Measurements from ENCODE around the gene ZBTB46. TPM values are rescaled to one million over a fixed set of nuclear protein-coding genes. Genes with fewer than 3 reads are reported as not detected.

ZBTB46 gene
- total and polyA plus RNA-seq, 10 of the 15 experiments (the other 5 are each of a cell fraction or from before 2014, with no cell fraction given) = 0.15 to 0.92 (median 0.34) TPM

DNA sequence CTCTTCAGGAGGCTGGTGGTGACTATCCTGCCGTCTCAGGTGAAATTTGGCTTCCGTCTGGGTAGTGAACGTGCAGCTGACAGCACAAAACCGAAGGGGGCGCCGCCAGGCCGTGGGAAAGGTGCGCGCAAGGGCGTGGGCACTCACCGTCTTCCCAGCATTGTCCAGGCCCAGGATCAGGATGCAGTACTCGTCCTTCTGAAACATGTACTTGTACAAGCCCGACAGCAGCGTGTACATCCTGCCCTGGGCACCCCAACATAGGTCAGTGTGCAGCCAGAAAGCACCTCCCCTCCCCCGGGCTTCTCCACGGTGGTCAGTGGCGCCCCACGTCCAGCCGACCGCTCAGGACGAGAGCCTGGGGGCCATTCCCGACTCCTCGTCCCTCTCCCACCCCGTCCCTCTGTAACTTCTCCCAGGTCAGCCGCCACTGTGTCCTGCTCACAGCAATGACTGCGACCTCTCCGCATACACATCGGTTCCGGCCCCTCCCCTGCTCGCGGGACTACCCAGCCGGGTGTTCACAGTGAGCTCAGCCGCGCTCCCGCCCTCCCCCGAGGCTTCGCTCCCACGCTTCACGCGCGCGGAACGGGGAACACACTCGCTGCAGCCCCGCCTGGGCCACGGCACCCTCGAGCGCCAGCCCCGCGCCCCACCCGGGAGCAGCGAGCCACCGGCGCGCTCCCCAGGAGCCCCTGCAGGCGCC is 124.1 kb downstream of the ZBTB46 start (continued):
- peak; percentile 53; the same call in 1 of the 2 replicates for TF ChIP-seq POLR2AphosphoS5 (IDR thresholded peaks at IDR 0.05; ENCODE audit: low read length)
- TF ChIP-seq DPF2 (IDR thresholded peaks at IDR 0.05) = no peak
- 0 out of 2 replicates have a peak, but pooled peaks have one; percentile 29 for TF ChIP-seq TARDBP (IDR thresholded peaks at IDR 0.05; ENCODE audit: borderline replicate concordance)

GRCh38 chr20:63706027-63706695 is 124.9 kb downstream of the ZBTB46 start:
- no peaks in the 10 kb centered on the region for H3K27me3 ChIP-seq (replicated peaks in 1 of 2; ENCODE audit: control insufficient read depth in 2 of 2, insufficient read depth in 2 of 2, low read length in 1 of 2)
- H3K9me3 ChIP-seq (replicated peaks; ENCODE audit: control insufficient read depth, insufficient read depth, low read length) = no peaks in the 10 kb centered on the region; the same call in 2 of the 3 replicates
- ATAC-seq (no peak), FAIRE-seq (no peak), DNase-seq (ENCODE audit: low read depth, low spot score) (no peak)
- ChIA-PET RAD21 (ENCODE audit: unreplicated experiment) (interaction anchor here (1.2 to 2.1 kb wide), 2 partner anchors 30 to 153 kb away, joined by 3 to 6 read pairs; partner anchors contain the start of gene LIME1), CTCF (interaction anchor here (0.6 to 3.3 kb wide), 11 partner anchors 31 to 268 kb away, joined by 3 to 28 read pairs (median 5); partner anchors contain the start of genes LIME1 and TPD52L2), SMC1A (ENCODE audit: uncharacterized antibody, unreplicated experiment) (interaction anchor here (0.8 to 1.0 kb wide), 3 partner anchors 30 to 168 kb away, joined by 3 to 4 read pairs (median 3); partner anchors contain the start of gene LIME1), POLR2A (interaction anchor here (0.6 to 1.5 kb wide), 2 partner anchors 30 to 64 kb away, joined by 4 to 6 read pairs; partner anchors contain the start of gene LIME1)
- H3K79me2 ChIP-seq (ENCODE audit: control insufficient read depth, insufficient read depth, low read length) = peaks cover 40% of the 10 kb centered on the region
- H3K9ac ChIP-seq (ENCODE audit: control insufficient read depth, insufficient read depth, low read length) = peak overlapping the region; percentile 77
- in situ Hi-C loops (cut with MboI) (loop anchor here (5.0 kb wide), 1 partner anchor 151 kb away; no protein-coding TSS in a partner anchor), intact Hi-C loops (cut with micrococcal nuclease; ENCODE audit: unreplicated experiment) (loop anchor here (2.0 kb wide), 4 partner anchors 31 to 251 kb away; partner anchors contain the start of genes LIME1, TPD52L2 and UCKL1)
- WGBS (ENCODE audit: insufficient coverage, insufficient replicate concordance, low lambda C conversion rate, missing lambda C conversion rate) = 73% methylated on average over 12 of the region's 12 CpGs
- H3K27ac ChIP-seq (ENCODE audit: control insufficient read depth, insufficient read depth) = peak overlapping the region; percentile 74; the same call in 1 of the 2 replicates
- H4K20me1 ChIP-seq (ENCODE audit: control insufficient read depth, insufficient read depth) = no peaks in the 10 kb centered on the region
- H2AFZ ChIP-seq (ENCODE audit: control insufficient read depth, low read depth, low read length) = no peak overlapping the region
- TSS peak; percentile 65 for BruUV-seq (replicated peaks)
- peak overlapping the region; percentile 89 for H3K4me3 ChIP-seq
- TF ChIP-seq ZBTB40 (IDR thresholded peaks at IDR 0.05; ENCODE audit: borderline replicate concordance) = no peak
- TF ChIP-seq, protein P1, sequence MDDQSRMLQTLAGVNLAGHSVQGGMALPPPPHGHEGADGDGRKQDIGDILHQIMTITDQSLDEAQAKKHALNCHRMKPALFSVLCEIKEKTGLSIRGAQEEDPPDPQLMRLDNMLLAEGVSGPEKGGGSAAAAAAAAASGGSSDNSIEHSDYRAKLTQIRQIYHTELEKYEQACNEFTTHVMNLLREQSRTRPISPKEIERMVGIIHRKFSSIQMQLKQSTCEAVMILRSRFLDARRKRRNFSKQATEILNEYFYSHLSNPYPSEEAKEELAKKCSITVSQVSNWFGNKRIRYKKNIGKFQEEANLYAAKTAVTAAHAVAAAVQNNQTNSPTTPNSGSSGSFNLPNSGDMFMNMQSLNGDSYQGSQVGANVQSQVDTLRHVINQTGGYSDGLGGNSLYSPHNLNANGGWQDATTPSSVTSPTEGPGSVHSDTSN (IDR thresholded peaks at IDR 0.05; ENCODE audit: insufficient replicate concordance, low read depth, low read length) = no peak
- no peak for TF ChIP-seq MYB (IDR thresholded peaks at IDR 0.05; ENCODE audit: borderline replicate concordance, low read depth, low read length)
- TF ChIP-seq GABPA (IDR thresholded peaks at IDR 0.05; ENCODE audit: low read depth) = no peak
- no peak for TF ChIP-seq CHD1 (IDR thresholded peaks at IDR 0.05; ENCODE audit: low read depth, low read length)
- TF ChIP-seq, protein P2, sequence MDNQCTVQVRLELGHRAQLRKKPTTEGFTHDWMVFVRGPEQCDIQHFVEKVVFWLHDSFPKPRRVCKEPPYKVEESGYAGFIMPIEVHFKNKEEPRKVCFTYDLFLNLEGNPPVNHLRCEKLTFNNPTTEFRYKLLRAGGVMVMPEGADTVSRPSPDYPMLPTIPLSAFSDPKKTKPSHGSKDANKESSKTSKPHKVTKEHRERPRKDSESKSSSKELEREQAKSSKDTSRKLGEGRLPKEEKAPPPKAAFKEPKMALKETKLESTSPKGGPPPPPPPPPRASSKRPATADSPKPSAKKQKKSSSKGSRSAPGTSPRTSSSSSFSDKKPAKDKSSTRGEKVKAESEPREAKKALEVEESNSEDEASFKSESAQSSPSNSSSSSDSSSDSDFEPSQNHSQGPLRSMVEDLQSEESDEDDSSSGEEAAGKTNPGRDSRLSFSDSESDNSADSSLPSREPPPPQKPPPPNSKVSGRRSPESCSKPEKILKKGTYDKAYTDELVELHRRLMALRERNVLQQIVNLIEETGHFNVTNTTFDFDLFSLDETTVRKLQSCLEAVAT (IDR thresholded peaks at IDR 0.05) = no peak
- TF ChIP-seq BACH1 (IDR thresholded peaks at IDR 0.05; ENCODE audit: borderline replicate concordance) = no peak
- TF ChIP-seq SIN3A (IDR thresholded peaks at IDR 0.05; ENCODE audit: low read depth, low read length) = no peak
- no peak for TF ChIP-seq CREM (IDR thresholded peaks at IDR 0.05; ENCODE audit: low read depth)
- TF ChIP-seq POLR2A (IDR thresholded peaks at IDR 0.05; ENCODE audit: low read depth, low read length) = no peak
- H3K4me2 ChIP-seq (ENCODE audit: control insufficient read depth, insufficient read depth) = peak overlapping the region; percentile 87
- H3K36me3 ChIP-seq (ENCODE audit: control insufficient read depth in 2 of 2, insufficient read depth in 2 of 2, low read length in 1 of 2) = peaks cover 5 to 19% of the 10 kb centered on the region in 2 experiments
- H3K4me1 ChIP-seq (ENCODE audit: control insufficient read depth, insufficient read depth, low read length) = peaks cover 12% of the 10 kb centered on the region

Measured in GM12878 (cell line).